MCF 10A (cell line): Measurements from ENCODE around the gene RAET1E. TPM values are rescaled to one million over a fixed set of nuclear protein-coding genes. Genes with fewer than 3 reads are reported as not detected.
"Not testable (repeated sequence)": the region's sequence is repeated elsewhere in the genome, so short reads cannot be mapped to it uniquely, and the experiment has no call there.

Experiments used
- BruUV-seq: library from RNA; stranded (reverse); fragments of 400-500 nt; replicated peaks from 2 replicates; lab custom pipeline; 2021; lab: Mats Ljungman, UMichigan
- CTCF ChIA-PET: fragments of 300-600 bp; sonication (Branson Sonifier 250); formaldehyde crosslinking; extraction: SDS; loops from one replicate; lab custom pipeline; 2021; ENCODE audit warnings: antibody characterized with exemption, inconsistent platforms; lab: Yijun Ruan, JAX
- POLR2A ChIA-PET: fragments of 300-600, 350-650 bp; sonication (Branson Sonifier 250); formaldehyde crosslinking; extraction: SDS; loops from one replicate; lab custom pipeline; 2020; ENCODE audit warnings: antibody characterized with exemption, inconsistent platforms; lab: Yijun Ruan, JAX
- DNase-seq: peaks from one replicate; pipeline ENCODE4 v3.0.0-alpha.2; 2018; ENCODE audit not compliant: unreplicated experiment
- H3K27ac Mint-ChIP-seq: one replicate; pipeline ENCODE4 v1.8.0; 2022; ENCODE audit warnings: mild to moderate bottlenecking, low read depth, mixed read lengths; ENCODE audit not compliant: unreplicated experiment
- H3K27me3 Mint-ChIP-seq: one replicate; pipeline ENCODE4 v1.8.0; 2022; ENCODE audit warnings: mixed read lengths; ENCODE audit not compliant: insufficient read depth, unreplicated experiment
- H3K36me3 Mint-ChIP-seq: one replicate; pipeline ENCODE4 v1.8.0; 2022; ENCODE audit warnings: mild to moderate bottlenecking, moderate library complexity, mixed read lengths; ENCODE audit not compliant: insufficient read depth, unreplicated experiment
- H3K4me1 Mint-ChIP-seq: one replicate; pipeline ENCODE4 v1.8.0; 2022; ENCODE audit warnings: mixed read lengths; ENCODE audit not compliant: insufficient read depth, unreplicated experiment
- H3K4me3 Mint-ChIP-seq: one replicate; pipeline ENCODE4 v1.8.0; 2022; ENCODE audit warnings: mild to moderate bottlenecking, moderate library complexity, mixed read lengths; ENCODE audit not compliant: unreplicated experiment
- H3K9me3 Mint-ChIP-seq: one replicate; pipeline ENCODE4 v1.8.0; 2022; ENCODE audit warnings: mixed read lengths; ENCODE audit not compliant: unreplicated experiment
- intact Hi-C: fragments of 100-400 bp; cut with micrococcal nuclease; formaldehyde crosslinking; loops from 2 replicates; pipeline ENCODE4 v1.14.1; 2022
- total RNA-seq: library from RNA; stranded (reverse); gene quantifications from 2 replicates; pipeline ENCODE4 v1.2.3, GENCODE V29; 2022
- TF ChIP-seq, protein P1 (sequence below): fragments of 200-600 bp; IDR thresholded peaks from one replicate; pipeline ENCODE4 v1.8.0; 2022; ENCODE audit warnings: antibody characterized with exemption, mild to moderate bottlenecking; ENCODE audit not compliant: unreplicated experiment

The RAET1E gene
- total RNA-seq, 1 experiment from 2014 or later: 37.6 TPM

DNA sequence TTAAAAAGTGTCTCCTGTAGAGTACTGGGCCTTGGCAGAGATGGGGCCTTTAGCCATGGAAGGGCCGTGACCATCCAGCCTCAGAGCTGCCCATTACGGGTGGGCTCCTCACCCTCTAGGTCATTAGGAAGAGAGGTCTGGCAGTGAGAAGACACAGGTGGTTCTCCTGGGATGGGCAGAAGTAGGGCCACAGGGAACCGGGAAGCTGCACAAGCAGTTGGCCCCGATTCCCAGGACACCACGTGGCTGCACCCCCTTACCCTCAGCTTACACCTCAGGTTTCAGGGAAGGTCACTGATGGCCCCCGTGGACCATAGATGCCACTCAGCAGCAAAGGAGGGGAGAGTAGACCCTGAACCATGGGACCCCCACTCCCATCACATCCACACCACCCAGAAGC lies 23.4 kb upstream of the RAET1E start:
- H3K27ac Mint-ChIP-seq: no peak overlapping the region
- DNase-seq: no peak
- CTCF ChIA-PET: interaction anchor here (0.9 to 1.1 kb wide), 2 partner anchors 14 to 81 kb away, joined by 3 to 4 read pairs; no protein-coding TSS in a partner anchor
- no peak overlapping the region for H3K4me3 Mint-ChIP-seq
- intact Hi-C loops: loop anchor here (10.0 kb wide), 1 partner anchor 377 kb away; the partner anchor contains the start of gene PPIL4
- H3K9me3 Mint-ChIP-seq: no peaks in the 10 kb centered on the region
- TSS peak; percentile 14 for BruUV-seq
- POLR2A ChIA-PET: no interaction called here
- no peaks in the 10 kb centered on the region for H3K36me3 Mint-ChIP-seq
- peaks cover 22% of the 10 kb centered on the region for H3K4me1 Mint-ChIP-seq
- TF ChIP-seq, protein P1, sequence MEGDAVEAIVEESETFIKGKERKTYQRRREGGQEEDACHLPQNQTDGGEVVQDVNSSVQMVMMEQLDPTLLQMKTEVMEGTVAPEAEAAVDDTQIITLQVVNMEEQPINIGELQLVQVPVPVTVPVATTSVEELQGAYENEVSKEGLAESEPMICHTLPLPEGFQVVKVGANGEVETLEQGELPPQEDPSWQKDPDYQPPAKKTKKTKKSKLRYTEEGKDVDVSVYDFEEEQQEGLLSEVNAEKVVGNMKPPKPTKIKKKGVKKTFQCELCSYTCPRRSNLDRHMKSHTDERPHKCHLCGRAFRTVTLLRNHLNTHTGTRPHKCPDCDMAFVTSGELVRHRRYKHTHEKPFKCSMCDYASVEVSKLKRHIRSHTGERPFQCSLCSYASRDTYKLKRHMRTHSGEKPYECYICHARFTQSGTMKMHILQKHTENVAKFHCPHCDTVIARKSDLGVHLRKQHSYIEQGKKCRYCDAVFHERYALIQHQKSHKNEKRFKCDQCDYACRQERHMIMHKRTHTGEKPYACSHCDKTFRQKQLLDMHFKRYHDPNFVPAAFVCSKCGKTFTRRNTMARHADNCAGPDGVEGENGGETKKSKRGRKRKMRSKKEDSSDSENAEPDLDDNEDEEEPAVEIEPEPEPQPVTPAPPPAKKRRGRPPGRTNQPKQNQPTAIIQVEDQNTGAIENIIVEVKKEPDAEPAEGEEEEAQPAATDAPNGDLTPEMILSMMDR: no peak
- H3K27me3 Mint-ChIP-seq: no peaks in the 10 kb centered on the region

DNA sequence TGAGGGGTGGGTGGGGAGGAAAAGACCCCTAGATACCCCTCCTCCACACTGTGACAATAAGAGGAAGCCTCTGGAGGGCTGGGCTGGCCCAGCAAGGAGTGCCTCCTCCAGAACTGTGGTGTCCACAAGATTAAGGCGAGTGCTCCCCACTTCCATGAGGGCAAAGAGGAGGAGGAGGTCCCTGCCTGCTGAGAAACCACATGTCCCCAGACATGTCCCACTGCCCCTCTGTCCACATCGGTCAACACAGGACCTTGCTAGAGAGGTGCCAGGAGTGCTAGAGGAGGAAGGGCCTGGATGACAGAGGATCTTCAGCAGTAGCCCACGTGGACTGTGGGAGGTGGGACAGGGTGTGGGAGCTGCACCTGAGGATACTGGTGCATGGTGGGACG lies 21.9 kb upstream of the RAET1E start:
- POLR2A ChIA-PET: no interaction called here
- no TSS peak for BruUV-seq

DNA sequence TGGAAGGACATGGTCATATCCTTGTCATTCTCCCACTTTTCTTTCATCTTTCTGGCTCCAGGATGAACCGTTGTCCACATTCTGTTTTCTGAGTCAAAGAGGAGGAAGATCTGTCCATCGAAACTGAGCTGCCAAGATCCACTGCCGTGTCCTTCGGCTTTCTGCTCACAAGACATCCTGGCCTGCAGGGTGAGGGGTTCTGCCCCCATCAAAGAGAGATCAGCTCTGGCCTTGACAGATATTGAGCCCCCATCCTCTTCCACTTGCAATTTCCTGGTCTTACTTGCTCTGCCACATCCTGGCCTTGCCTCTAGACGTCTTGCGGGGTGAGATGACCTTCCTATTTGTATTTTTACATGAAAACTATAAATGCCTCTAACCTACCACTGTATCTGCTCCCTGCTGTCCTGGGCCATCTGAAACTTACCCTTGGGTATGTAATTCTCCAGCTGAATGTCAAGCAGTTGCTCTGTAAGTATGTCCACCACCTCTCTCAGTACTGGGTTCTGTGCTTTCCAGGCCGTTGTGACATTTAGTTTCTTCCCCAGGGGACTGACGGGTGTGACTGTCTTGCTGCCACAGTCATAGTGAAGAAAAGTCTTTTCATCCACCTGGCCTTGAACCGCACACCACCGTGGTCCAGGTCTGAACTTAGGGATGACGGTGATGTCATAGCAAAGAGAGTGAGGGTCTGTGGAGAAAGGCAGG lies 21.4 kb upstream of the RAET1E start:
- H3K27ac Mint-ChIP-seq, H3K27me3 Mint-ChIP-seq, DNase-seq, H3K4me3 Mint-ChIP-seq, POLR2A ChIA-PET, H3K36me3 Mint-ChIP-seq, intact Hi-C loops, BruUV-seq, H3K9me3 Mint-ChIP-seq: not testable (repeated sequence)
- CTCF ChIA-PET: interaction anchor here (0.7 to 1.1 kb wide), 2 partner anchors 19 to 74 kb away, joined by 4 read pairs; no protein-coding TSS in a partner anchor
- H3K4me1 Mint-ChIP-seq: peaks cover 18% of the 10 kb centered on the region

More for the DNA sequence above, 21.9 kb upstream of the RAET1E start:
- CTCF ChIA-PET: interaction anchor here (0.8 to 0.9 kb wide), 2 partner anchors 79 to 80 kb away, joined by 5 read pairs; no protein-coding TSS in a partner anchor
- H3K9me3 Mint-ChIP-seq: no peaks in the 10 kb centered on the region
- DNase-seq: no peak
- TF ChIP-seq, protein P1: no peak
- H3K36me3 Mint-ChIP-seq: no peaks in the 10 kb centered on the region
- no peak overlapping the region for H3K4me3 Mint-ChIP-seq
- H3K27me3 Mint-ChIP-seq: no peaks in the 10 kb centered on the region
- intact Hi-C loops: loop anchor here (10.0 kb wide), 1 partner anchor 375 kb away; the partner anchor contains the start of gene PPIL4
- no peak overlapping the region for H3K27ac Mint-ChIP-seq
- peaks cover 18% of the 10 kb centered on the region for H3K4me1 Mint-ChIP-seq

DNA sequence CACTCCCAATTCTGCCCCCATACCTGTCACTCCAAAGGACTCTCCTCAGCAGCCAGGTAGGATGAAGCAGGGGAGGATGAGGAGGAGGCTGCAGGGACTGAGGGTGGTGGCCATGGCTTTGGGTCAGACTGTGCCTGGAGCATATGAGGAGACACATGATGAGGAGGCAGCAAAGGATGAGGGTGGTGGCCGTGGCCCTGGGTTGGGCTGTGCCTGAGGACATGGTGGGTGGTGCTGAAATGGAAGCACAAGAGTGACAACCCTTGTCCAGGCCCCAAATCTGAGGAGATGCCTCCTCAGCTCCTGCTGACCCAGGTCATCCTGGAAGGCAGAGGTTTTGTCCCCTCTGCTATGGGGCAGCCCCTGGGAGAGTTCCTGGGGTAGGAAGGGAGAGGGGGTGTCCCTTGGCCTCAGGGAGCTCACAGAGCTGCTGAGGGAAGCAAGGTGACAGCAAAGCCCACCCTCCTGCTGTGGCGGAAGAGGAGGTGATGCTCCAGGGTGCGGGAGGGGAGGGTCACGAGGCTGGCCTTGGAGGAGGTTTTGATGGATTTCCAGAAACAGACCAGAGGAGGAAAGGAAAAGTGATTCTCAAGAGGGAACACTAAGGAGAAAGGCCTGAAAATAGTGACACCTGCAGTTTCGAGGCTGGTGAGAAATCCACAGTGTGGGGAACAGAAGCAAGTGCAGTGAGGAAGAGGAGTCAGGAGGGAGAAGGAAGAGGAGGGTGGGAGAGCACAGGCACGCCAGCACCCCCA lies 20.4 kb upstream of the RAET1E start:
- BruUV-seq: no TSS peak
- Mint-ChIP-seq H3K4me1 (peaks cover 17% of the 10 kb centered on the region), H3K4me3 (no peak overlapping the region), H3K27me3 (no peaks in the 10 kb centered on the region), H3K9me3 (no peaks in the 10 kb centered on the region), H3K36me3 (no peaks in the 10 kb centered on the region), H3K27ac (no peak overlapping the region)
- TF ChIP-seq, protein P1: no peak
- intact Hi-C loops: no loop called here
- DNase-seq: no peak
- ChIA-PET CTCF (interaction anchor here (0.6 to 1.1 kb wide), 4 partner anchors 16 to 500 kb away, joined by 3 to 4 read pairs (median 4); no protein-coding TSS in a partner anchor), POLR2A (no interaction called here)
